ENCODE measurements around the gene SMYD3. TPM values are rescaled to one million over a fixed set of nuclear protein-coding genes. Genes with fewer than 3 reads are reported as not detected.

SMYD3 gene
- total RNA-seq, 1 donor from 2014 or later, result 5.6 TPM

- no peak for DNase-seq (ENCODE audit: low spot score)
- intact Hi-C loops (cut with DNase I), result no loop called here
Observed at GRCh38 chr1:246147524-246148461, 359.3 kb downstream of the SMYD3 start.

- DNase-seq (ENCODE audit: low spot score), result no peak
- intact Hi-C loops (cut with DNase I), result no loop called here
Observed at GRCh38 chr1:246146804-246147523, 360.1 kb downstream of the SMYD3 start.

- no peak for DNase-seq (ENCODE audit: low spot score)
- intact Hi-C loops (cut with DNase I), result no loop called here
Observed at GRCh38 chr1:246145900-246146299, 361.2 kb downstream of the SMYD3 start.

GRCh38 chr1:246144931-246145330 is 362.1 kb downstream of the SMYD3 start:
- DNase-seq (ENCODE audit: low spot score), result no peak
- intact Hi-C loops (cut with DNase I), result no loop called here

GRCh38 chr1:246142320-246142893 is 364.7 kb downstream of the SMYD3 start:
- intact Hi-C loops (cut with DNase I), result no loop called here

GRCh38 chr1:246141306-246141705 is 365.8 kb downstream of the SMYD3 start:
- intact Hi-C loops (cut with DNase I), result no loop called here
- DNase-seq (ENCODE audit: low spot score), result no peak

More at GRCh38 chr1:246142320-246142893, 364.7 kb downstream of the SMYD3 start:
- DNase-seq (ENCODE audit: low spot score), result no peak

- no peak for DNase-seq (ENCODE audit: low spot score)
- intact Hi-C loops (cut with DNase I), result no loop called here
Observed at GRCh38 chr1:246139745-246140182, 367.3 kb downstream of the SMYD3 start.

GRCh38 chr1:246138781-246139180 is 368.3 kb downstream of the SMYD3 start:
- intact Hi-C loops (cut with DNase I), result no loop called here
- no peak for DNase-seq (ENCODE audit: low spot score)

- intact Hi-C loops (cut with DNase I), result no loop called here
- no peak for DNase-seq (ENCODE audit: low spot score)
Observed at GRCh38 chr1:246136477-246136876, 370.6 kb downstream of the SMYD3 start.

GRCh38 chr1:246134789-246135188 is 372.3 kb downstream of the SMYD3 start:
- no peak for DNase-seq (ENCODE audit: low spot score)
- intact Hi-C loops (cut with DNase I), result no loop called here

GRCh38 chr1:246131095-246131494 is 376.0 kb downstream of the SMYD3 start:
- DNase-seq (ENCODE audit: low spot score), result no peak
- intact Hi-C loops (cut with DNase I), result no loop called here

- no peak for DNase-seq (ENCODE audit: low spot score)
- intact Hi-C loops (cut with DNase I), result no loop called here
Observed at GRCh38 chr1:246128494-246129069, 378.5 kb downstream of the SMYD3 start.

- no peak for DNase-seq (ENCODE audit: low spot score)
- intact Hi-C loops (cut with DNase I), result no loop called here
Observed at GRCh38 chr1:246126580-246126979, 380.5 kb downstream of the SMYD3 start.

- intact Hi-C loops (cut with DNase I), result no loop called here
- DNase-seq (ENCODE audit: low spot score), result no peak
Observed at GRCh38 chr1:246122071-246122470, 385.0 kb downstream of the SMYD3 start.

- DNase-seq (ENCODE audit: low spot score), result no peak
- intact Hi-C loops (cut with DNase I), result no loop called here
Observed at GRCh38 chr1:246121533-246121932, 385.5 kb downstream of the SMYD3 start.

GRCh38 chr1:246117066-246117791 is 389.9 kb downstream of the SMYD3 start:
- DNase-seq (ENCODE audit: low spot score), result no peak
- intact Hi-C loops (cut with DNase I), result loop anchor here (5.0 to 10.0 kb wide), 2 partner anchors 102 to 965 kb away; partner anchors contain the start of gene KIF26B

GRCh38 chr1:246114369-246114768 is 392.7 kb downstream of the SMYD3 start:
- DNase-seq (ENCODE audit: low spot score), result no peak
- intact Hi-C loops (cut with DNase I), result loop anchor here (10.0 kb wide), 1 partner anchor 100 kb away; no protein-coding TSS in a partner anchor

GRCh38 chr1:246113555-246114095 is 393.5 kb downstream of the SMYD3 start:
- intact Hi-C loops (cut with DNase I), result loop anchor here (10.0 kb wide), 1 partner anchor 99 kb away; no protein-coding TSS in a partner anchor
- DNase-seq (ENCODE audit: low spot score), result no peak

- DNase-seq (ENCODE audit: low spot score), result no peak
- intact Hi-C loops (cut with DNase I), result loop anchor here (10.0 kb wide), 1 partner anchor 97 kb away; no protein-coding TSS in a partner anchor
Observed at GRCh38 chr1:246111570-246111969, 395.5 kb downstream of the SMYD3 start.

Data from cardiac septum (tissue), 1 donor.